Measurements from ENCODE around the gene XKR8. TPM values are rescaled to one million over a fixed set of nuclear protein-coding genes. Genes with fewer than 3 reads are reported as not detected.
A peak's percentile ranks its signal among the peaks of the same experiment; 100 is the strongest.

Gene XKR8
- total RNA-seq, 1 experiment from 2014 or later: 17.2 TPM

DNA sequence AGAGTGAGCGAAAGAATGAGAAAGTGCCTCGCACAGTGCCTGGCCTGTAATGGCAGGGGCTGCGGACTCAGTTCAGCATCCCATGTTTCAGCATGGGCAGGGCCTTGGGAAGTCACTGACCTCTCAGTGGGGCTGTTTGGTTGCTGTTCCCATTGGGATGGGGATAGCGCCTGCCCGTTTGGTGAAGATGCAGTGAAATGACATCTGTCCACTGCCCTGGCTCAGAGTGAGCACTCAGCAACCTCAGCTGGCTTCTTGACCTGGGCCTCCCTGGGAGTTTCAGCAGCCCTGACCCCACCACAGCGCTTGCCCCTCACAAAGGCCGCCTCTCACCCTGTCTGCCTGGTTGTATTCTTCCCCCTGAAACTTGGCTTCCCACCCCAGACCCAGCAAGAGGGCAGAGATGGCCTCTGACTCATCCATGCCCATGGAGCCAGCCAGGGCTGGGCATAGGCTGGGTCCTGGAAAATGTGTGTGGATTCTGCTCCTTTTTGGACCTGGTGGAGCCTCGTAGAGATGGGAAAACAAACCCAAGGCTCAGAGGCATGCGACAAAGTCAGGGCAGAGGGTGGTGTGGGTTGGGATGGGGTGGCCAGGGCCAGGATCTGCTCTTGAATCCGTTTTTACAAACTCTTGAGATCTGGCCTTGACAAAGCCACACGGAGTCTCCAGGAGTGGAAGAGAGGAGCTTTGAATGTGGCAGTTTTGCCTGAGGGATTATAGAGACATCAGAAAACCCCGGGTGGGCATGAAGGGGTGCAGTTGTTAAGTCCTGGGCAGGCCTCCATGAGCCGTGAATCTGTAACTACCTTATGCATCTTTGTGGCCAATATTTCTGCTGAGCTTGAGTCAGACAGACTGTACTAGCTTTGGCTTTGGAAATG, 1.2 kb downstream of the XKR8 start:
- no peaks in the 10 kb centered on the region for H3K79me2 ChIP-seq (ENCODE audit: insufficient read depth, low read length)
- H4K5ac ChIP-seq (ENCODE audit: insufficient read length, low read depth, low read length): no peak overlapping the region
- no peak overlapping the region for H2BK12ac ChIP-seq (ENCODE audit: insufficient read length, low read depth, low read length)
- TF ChIP-seq, protein P1, sequence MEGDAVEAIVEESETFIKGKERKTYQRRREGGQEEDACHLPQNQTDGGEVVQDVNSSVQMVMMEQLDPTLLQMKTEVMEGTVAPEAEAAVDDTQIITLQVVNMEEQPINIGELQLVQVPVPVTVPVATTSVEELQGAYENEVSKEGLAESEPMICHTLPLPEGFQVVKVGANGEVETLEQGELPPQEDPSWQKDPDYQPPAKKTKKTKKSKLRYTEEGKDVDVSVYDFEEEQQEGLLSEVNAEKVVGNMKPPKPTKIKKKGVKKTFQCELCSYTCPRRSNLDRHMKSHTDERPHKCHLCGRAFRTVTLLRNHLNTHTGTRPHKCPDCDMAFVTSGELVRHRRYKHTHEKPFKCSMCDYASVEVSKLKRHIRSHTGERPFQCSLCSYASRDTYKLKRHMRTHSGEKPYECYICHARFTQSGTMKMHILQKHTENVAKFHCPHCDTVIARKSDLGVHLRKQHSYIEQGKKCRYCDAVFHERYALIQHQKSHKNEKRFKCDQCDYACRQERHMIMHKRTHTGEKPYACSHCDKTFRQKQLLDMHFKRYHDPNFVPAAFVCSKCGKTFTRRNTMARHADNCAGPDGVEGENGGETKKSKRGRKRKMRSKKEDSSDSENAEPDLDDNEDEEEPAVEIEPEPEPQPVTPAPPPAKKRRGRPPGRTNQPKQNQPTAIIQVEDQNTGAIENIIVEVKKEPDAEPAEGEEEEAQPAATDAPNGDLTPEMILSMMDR (conservative IDR thresholded peaks at IDR 0.05): no peak
- peak overlapping the region; percentile 66 for H3K4me2 ChIP-seq (ENCODE audit: insufficient read depth, insufficient read length, low read length)
- no peaks in the 10 kb centered on the region for H3K27me3 Mint-ChIP-seq (ENCODE audit: low read depth)
- H3K18ac ChIP-seq (ENCODE audit: insufficient read length, low read depth, low read length): no peak overlapping the region
- no peaks in the 10 kb centered on the region for H3K9me3 ChIP-seq (ENCODE audit: control insufficient read depth, low read depth, low read length)
- H3K4ac ChIP-seq (ENCODE audit: low read depth, low read length): no peak overlapping the region
- no peak overlapping the region for H3K9ac ChIP-seq (ENCODE audit: extremely low read depth, insufficient read length, low read length)
- no peaks in the 10 kb centered on the region for H3K79me1 ChIP-seq (ENCODE audit: insufficient read depth, low read depth, low read length, poor library complexity, severe bottlenecking)
- no peaks in the 10 kb centered on the region for H3K27me3 ChIP-seq (ENCODE audit: insufficient read depth, low read length)
- peak overlapping the region; percentile 72 to 83 for H3K4me3 Mint-ChIP-seq
- H3K27ac ChIP-seq (ENCODE audit: insufficient read length, low read depth, low read length): no peak overlapping the region
- no peaks in the 10 kb centered on the region; a peak in 1 of 5 replicates for H3K9me3 Mint-ChIP-seq
- H4K20me1 ChIP-seq (ENCODE audit: control insufficient read depth, insufficient read depth, insufficient read length): no peaks in the 10 kb centered on the region
- no peak overlapping the region for H2AFZ ChIP-seq (ENCODE audit: low read length)
- H3T11ph ChIP-seq (ENCODE audit: low read length): no peak overlapping the region
- WGBS (ENCODE audit: extremely low coverage, insufficient read length, low lambda C conversion rate): no CpG with 5 or more reads among the region's 13 CpGs
- H4K8ac ChIP-seq (replicated peaks; ENCODE audit: insufficient read length, low read depth, low read length): no peak overlapping the region
- H2BK5ac ChIP-seq (ENCODE audit: insufficient read length, low read length): no peak overlapping the region
- no peak overlapping the region for H3K23ac ChIP-seq (ENCODE audit: insufficient read length, low read depth, low read length)
- no peak overlapping the region for H2AK5ac ChIP-seq (ENCODE audit: insufficient read length, low read length)
- peak overlapping the region in 1 of 3 experiments; percentile 16; a peak in 1 of 7 replicates for H3K27ac Mint-ChIP-seq
- H3K56ac ChIP-seq (ENCODE audit: insufficient read length, low read depth, low read length): no peak overlapping the region
- H2BK120ac ChIP-seq (ENCODE audit: low read depth, low read length, poor library complexity, severe bottlenecking): no peak overlapping the region
- peaks cover 4% of the 10 kb centered on the region for H3K23me2 ChIP-seq (ENCODE audit: insufficient read length, low read depth, low read length, poor library complexity, severe bottlenecking)
- no peak overlapping the region for H4K91ac ChIP-seq (ENCODE audit: insufficient read length, low read depth, low read length)
- no peak for DNase-seq
- H2BK15ac ChIP-seq (ENCODE audit: low read depth, low read length): no peak overlapping the region
- H2BK20ac ChIP-seq (ENCODE audit: low read depth, low read length, poor library complexity, severe bottlenecking): no peak overlapping the region
- H3K36me3 Mint-ChIP-seq (ENCODE audit: insufficient read depth in 1 of 3, low read depth in 3 of 3): peaks cover 15 to 44% (median 38%) of the 10 kb centered on the region in 3 experiments; a peak in 6 of 7 replicates
- no peak overlapping the region for H3K14ac ChIP-seq (ENCODE audit: insufficient read depth, low read length)
- H3K4me1 ChIP-seq (ENCODE audit: insufficient read depth, low read length): no peaks in the 10 kb centered on the region; the same call in 1 of the 2 replicates
- peaks cover 20 to 26% of the 10 kb centered on the region in 2 experiments for H3K4me1 Mint-ChIP-seq
